Measurements from ENCODE around the gene PRXL2C. TPM values are rescaled to one million over a fixed set of nuclear protein-coding genes. Genes with fewer than 3 reads are reported as not detected.

Gene PRXL2C
- total and polyA plus RNA-seq, 9 of the 15 experiments (the other 6 are each of a cell fraction or from before 2014, with no cell fraction given): 3.6 to 15.3 (median 10.6) TPM

GRCh38 chr9:96618209-96619123, 36.7 kb downstream of the PRXL2C start (continued):
- TF ChIP-seq RERE (CRISPR knock-in tag; IDR thresholded peaks at IDR 0.05; ENCODE audit: borderline replicate concordance): no peak
- TF ChIP-seq MED1 (CRISPR knock-in tag; IDR thresholded peaks at IDR 0.05; ENCODE audit: borderline replicate concordance): no peak
- no peak for TF ChIP-seq CC2D1A (IDR thresholded peaks at IDR 0.05)
- no peak for TF ChIP-seq ZSCAN29 (IDR thresholded peaks at IDR 0.05)
- no peak for TF ChIP-seq PBX2 (CRISPR knock-in tag; IDR thresholded peaks at IDR 0.05; ENCODE audit: low read depth)
- peak; percentile 75 for TF ChIP-seq PBX2 (tag; conservative IDR thresholded peaks at IDR 0.05; ENCODE audit: low read depth)
- TF ChIP-seq RB1 (IDR thresholded peaks at IDR 0.05; ENCODE audit: low read depth): no peak
- TF ChIP-seq TAF15 (IDR thresholded peaks at IDR 0.05; ENCODE audit: low read depth, low read length): no peak
- TF ChIP-seq NR1H2 (CRISPR knock-in tag; IDR thresholded peaks at IDR 0.05): no peak
- TF ChIP-seq ZNF347 (CRISPR knock-in tag; IDR thresholded peaks at IDR 0.05; ENCODE audit: low read depth): no peak
- peak; percentile 85 for TF ChIP-seq ZNF316 (IDR thresholded peaks at IDR 0.05)
- TF ChIP-seq MAFG (tag; conservative IDR thresholded peaks at IDR 0.05): peak; percentile 64
- no peak for TF ChIP-seq ZNF668 (CRISPR knock-in tag; IDR thresholded peaks at IDR 0.05)
- TF ChIP-seq CHCHD3 (CRISPR knock-in tag; IDR thresholded peaks at IDR 0.05): no peak
- TF ChIP-seq TGIF2 (CRISPR knock-in tag; IDR thresholded peaks at IDR 0.05): peak; percentile 56; the same call in 1 of the 2 replicates
